A375 (cell line): ENCODE results near the gene PARD6A. TPM values are rescaled to one million over a fixed set of nuclear protein-coding genes. Genes with fewer than 3 reads are reported as not detected.

Experiments
- total RNA-seq: library from RNA; depleted of rRNA; stranded (reverse); fragments of >200 nt; shearing (Covaris generic); gene quantifications from 2 replicates; pipeline ENCODE4 v1.2.3, GENCODE V29; 2014; rRNA removed

Gene PARD6A
- 4.2 and 4.9 TPM in 2 replicates for total RNA-seq

GRCh38 chr16:67660564-67661028 lies at the start of gene PARD6A:
Gene PARD6A, plus strand, starts transcription at chr16:67660960. Its CDS starts 79 bp downstream, at chr16:67661039.

DNA sequence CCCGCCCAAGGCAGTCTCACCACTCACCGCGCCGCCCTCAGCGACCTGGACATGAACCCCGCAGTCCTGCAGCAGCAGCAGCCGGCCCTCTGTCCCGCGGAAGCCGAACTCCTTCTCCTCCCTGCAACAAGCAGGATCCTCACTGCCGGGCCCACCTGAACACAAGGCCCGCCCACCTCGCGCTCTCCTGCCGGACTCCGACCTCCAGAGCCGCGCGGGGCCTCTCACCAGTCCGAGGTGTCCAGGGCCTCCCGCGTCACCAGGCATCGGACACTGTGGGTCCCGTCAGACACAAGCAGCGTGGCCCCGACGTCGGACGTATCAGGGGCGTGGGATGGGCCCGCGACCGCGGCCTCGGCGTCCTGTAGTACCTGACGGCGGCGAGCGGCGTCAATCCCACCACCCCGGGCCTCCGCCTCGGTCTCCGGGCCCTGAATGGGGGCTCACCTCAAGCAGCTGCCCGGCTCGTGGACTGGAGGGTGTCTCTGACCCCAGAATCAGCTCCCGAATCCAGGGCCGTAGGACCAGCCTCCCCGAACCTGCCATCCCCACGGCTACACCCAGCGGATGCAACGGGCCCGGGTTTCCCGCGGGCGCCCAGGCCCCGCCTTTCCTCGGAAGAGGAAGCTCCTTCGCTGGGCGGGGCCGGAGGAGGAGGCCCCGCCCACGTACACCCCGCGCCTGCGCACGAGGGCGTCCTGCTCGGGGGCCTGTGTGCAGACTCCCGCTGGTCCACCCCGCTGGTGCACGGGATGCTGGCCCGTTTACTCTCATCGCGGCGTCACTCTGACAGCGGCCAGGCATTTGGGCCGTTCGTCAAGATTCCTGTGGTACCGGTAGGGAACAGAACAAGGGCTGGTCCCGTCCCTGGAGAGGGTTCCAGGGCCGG lies 841 bp upstream of the PARD6A start, which contains the start of gene ACD:
TSS of gene ACD (minus strand) at position 586 of the 889 bp plus-strand sequence. CDS start at position 546, 40 bp downstream.

GRCh38 chr16:67666559-67667452 lies 6.0 kb downstream of the PARD6A start, which contains the start of the genes C16orf86 and ENKD1:
Gene C16orf86, plus strand, starts transcription at chr16:67666814. Its CDS starts 157 bp downstream, at chr16:67666971.
Gene ENKD1, minus strand, starts transcription at chr16:67666750. Its CDS starts 308 bp downstream, at chr16:67666442.

Other genes with a start within 250 kb of the PARD6A start
- 1.4 TPM in 1 of 2 replicates, not detected in the other for gene ZDHHC1, start 244.5 kb upstream of the PARD6A start, total RNA-seq
- 1.1 TPM in 1 of 2 replicates, not detected in the other for gene HSD11B2, start 229.8 kb upstream of the PARD6A start, total RNA-seq
- 42.6 and 43.2 TPM in 2 replicates for gene ATP6V0D1, start 179.8 kb upstream of the PARD6A start, total RNA-seq
- gene AGRP, start 177.4 kb upstream of the PARD6A start, total RNA-seq = not detected in 2 replicates
- gene RIPOR1, start 132.1 kb upstream of the PARD6A start, total RNA-seq = 39.7 and 41.7 TPM in 2 replicates
- gene CTCF, start 98.4 kb upstream of the PARD6A start, total RNA-seq = 30.0 and 33.4 TPM in 2 replicates
- gene CARMIL2, start 15.8 kb upstream of the PARD6A start, total RNA-seq = 1.9 and 2.2 TPM in 2 replicates
- gene ACD, start 700 bp upstream of the PARD6A start, total RNA-seq = 49.5 and 50.1 TPM in 2 replicates
- gene ENKD1, start 5.8 kb downstream of the PARD6A start, total RNA-seq = 58.8 and 71.0 TPM in 2 replicates
- 9.2 and 11.4 TPM in 2 replicates for gene C16orf86, start 5.9 kb downstream of the PARD6A start, total RNA-seq
- gene GFOD2, start 58.4 kb downstream of the PARD6A start, total RNA-seq = 19.6 and 19.7 TPM in 2 replicates
- 5.4 and 5.5 TPM in 2 replicates for gene RANBP10, start 145.6 kb downstream of the PARD6A start, total RNA-seq
- 0.66 and 1.6 TPM in 2 replicates for gene TSNAXIP1, start 145.9 kb downstream of the PARD6A start, total RNA-seq
- gene THAP11, start 181.4 kb downstream of the PARD6A start, total RNA-seq = 36.9 and 37.4 TPM in 2 replicates
- gene NUTF2, start 186.0 kb downstream of the PARD6A start, total RNA-seq = 174 TPM in 2 replicates
- gene CENPT, start 186.7 kb downstream of the PARD6A start, total RNA-seq = 29.7 and 30.7 TPM in 2 replicates
- 82.4 and 94.4 TPM in 2 replicates for gene EDC4, start 212.1 kb downstream of the PARD6A start, total RNA-seq
- 0.30 TPM in 1 of 2 replicates, not detected in the other for gene NRN1L, start 223.9 kb downstream of the PARD6A start, total RNA-seq
- 6.7 and 11.1 TPM in 2 replicates for gene PSKH1, start 232.3 kb downstream of the PARD6A start, total RNA-seq